Amniotic stem cell (primary cell): ENCODE results near the gene UBL4A.

Experiments
- DNase-seq: peaks from one replicate; lab custom pipeline; 2025; lab: John Stamatoyannopoulos, UW

UBL4A gene

GRCh38 chrX:154482786-154483185 lies 3.6 kb downstream of the UBL4A start:
- DNase-seq: no peak

GRCh38 chrX:154481911-154482601 lies 4.4 kb downstream of the UBL4A start:
- no peak for DNase-seq

- no peak for DNase-seq
Observed at GRCh38 chrX:154481195-154481594, 5.2 kb downstream of the UBL4A start.

GRCh38 chrX:154478728-154479622 lies 7.4 kb downstream of the UBL4A start, which contains the start of gene LAGE3:
TSS of gene LAGE3 (minus strand) at chrX:154479281. CDS start at chrX:154478915, 366 bp downstream.
- DNase-seq: peak; percentile 42

- DNase-seq: no peak
Observed at GRCh38 chrX:154477891-154478477, 8.4 kb downstream of the UBL4A start.

- DNase-seq: no peak
Observed at GRCh38 chrX:154476821-154477220, 9.6 kb downstream of the UBL4A start.

GRCh38 chrX:154473683-154474082 lies 12.7 kb downstream of the UBL4A start:
- DNase-seq: no peak

GRCh38 chrX:154472685-154473632 lies 13.5 kb downstream of the UBL4A start:
- DNase-seq: no peak

- DNase-seq: no peak
Observed at GRCh38 chrX:154471839-154472684, 14.4 kb downstream of the UBL4A start.

GRCh38 chrX:154470914-154471568 lies 15.4 kb downstream of the UBL4A start:
- DNase-seq: no peak

GRCh38 chrX:154470434-154470833 lies 16.0 kb downstream of the UBL4A start:
- DNase-seq: no peak

- DNase-seq: no peak
Observed at GRCh38 chrX:154469880-154470279, 16.5 kb downstream of the UBL4A start.

GRCh38 chrX:154469114-154469513 lies 17.3 kb downstream of the UBL4A start:
- no peak for DNase-seq

GRCh38 chrX:154468217-154468616 lies 18.2 kb downstream of the UBL4A start:
- no peak for DNase-seq

- DNase-seq: no peak
Observed at GRCh38 chrX:154467556-154467955, 18.9 kb downstream of the UBL4A start.

GRCh38 chrX:154466907-154467306 lies 19.5 kb downstream of the UBL4A start:
- no peak for DNase-seq

GRCh38 chrX:154466036-154466435 lies 20.4 kb downstream of the UBL4A start:
- DNase-seq: no peak

- no peak for DNase-seq
Observed at GRCh38 chrX:154465601-154466000, 20.8 kb downstream of the UBL4A start.

- DNase-seq: no peak
Observed at GRCh38 chrX:154464806-154465365, 21.5 kb downstream of the UBL4A start.
